Stimulated activated naive CD4-positive, alpha-beta T cell (primary cell): ENCODE data around the gene FGD2.
A peak's percentile ranks its signal among the peaks of the same experiment; 100 is the strongest.

ENCODE experiments used
- DNase-seq, 6 experiments: peaks; one replicate each; lab custom pipeline; 2025; lab: John Stamatoyannopoulos, UW

The FGD2 gene

GRCh38 chr6:37018198-37019064, 13.0 kb downstream of the FGD2 start:
- DNase-seq = peak; percentile 70 to 85 (median 76)

GRCh38 chr6:37019065-37019450, 13.6 kb downstream of the FGD2 start:
- DNase-seq = no peak

GRCh38 chr6:37020381-37020780, 14.9 kb downstream of the FGD2 start:
- DNase-seq = no peak

- no peak for DNase-seq
These were observed 15.4 kb downstream of the FGD2 start for GRCh38 chr6:37020812-37021211.

GRCh38 chr6:37021356-37022129, 16.1 kb downstream of the FGD2 start:
- peak; percentile 49 to 81 (median 70) for DNase-seq

- DNase-seq = no peak
These were observed 16.8 kb downstream of the FGD2 start for GRCh38 chr6:37022135-37022863.

GRCh38 chr6:37024656-37025337, 19.3 kb downstream of the FGD2 start:
- no peak for DNase-seq

GRCh38 chr6:37025621-37026466, 20.4 kb downstream of the FGD2 start:
- no peak for DNase-seq

- DNase-seq = no peak
These were observed 21.7 kb downstream of the FGD2 start for GRCh38 chr6:37027036-37027720.

GRCh38 chr6:37027811-37028469, 22.5 kb downstream of the FGD2 start:
- DNase-seq = no peak

- peak in 2 of 6 experiments; percentile 13 to 16 for DNase-seq
These were observed 24.0 kb downstream of the FGD2 start for GRCh38 chr6:37029249-37029971.

GRCh38 chr6:37030599-37030998, 25.1 kb downstream of the FGD2 start:
- DNase-seq = no peak

GRCh38 chr6:37032239-37032638, 26.8 kb downstream of the FGD2 start:
- DNase-seq = no peak

- no peak for DNase-seq
These were observed 27.8 kb downstream of the FGD2 start for GRCh38 chr6:37033255-37033654.

- no peak for DNase-seq
These were observed 28.7 kb downstream of the FGD2 start for GRCh38 chr6:37033819-37034795.

- DNase-seq = no peak
These were observed 30.7 kb downstream of the FGD2 start for GRCh38 chr6:37036146-37036545.

- DNase-seq = no peak
These were observed 33.1 kb downstream of the FGD2 start for GRCh38 chr6:37038292-37039198.
